Measurements from ENCODE around the gene MRPS25. TPM values are rescaled to one million over a fixed set of nuclear protein-coding genes. Genes with fewer than 3 reads are reported as not detected.

Gene MRPS25
- total and polyA plus RNA-seq, 9 of the 15 experiments (the other 6 are each of a cell fraction or from before 2014, with no cell fraction given), result 34.3 to 129 (median 78.2) TPM

- no peak for TF ChIP-seq MBD1 (CRISPR knock-in tag; IDR thresholded peaks at IDR 0.05)
- TF ChIP-seq ZNF696 (CRISPR knock-in tag; conservative IDR thresholded peaks at IDR 0.05), result no peak
- TF ChIP-seq TEAD2 (tag; IDR thresholded peaks at IDR 0.05), result no peak
- TF ChIP-seq HINFP (tag; conservative IDR thresholded peaks at IDR 0.05; ENCODE audit: low read depth), result no peak
- peak; percentile 17 for TF ChIP-seq SP2 (IDR thresholded peaks at IDR 0.05; ENCODE audit: extremely low read depth, low read depth, low read length, poor library complexity, severe bottlenecking)
- TF ChIP-seq ZKSCAN1 (IDR thresholded peaks at IDR 0.05; ENCODE audit: low read depth, low read length), result peak; percentile 74; the same call in 1 of the 2 replicates
- peak; percentile 72 for TF ChIP-seq HMGN3 (IDR thresholded peaks at IDR 0.05; ENCODE audit: borderline replicate concordance, extremely low read depth, insufficient read length, low read depth, low read length)
- peak; percentile 99 for TF ChIP-seq PML (IDR thresholded peaks at IDR 0.05; ENCODE audit: low read length)
- no peak for TF ChIP-seq MAFF (IDR thresholded peaks at IDR 0.05; ENCODE audit: low read length)
- peak; percentile 97 for TF ChIP-seq FOXP1 (CRISPR knock-in tag; IDR thresholded peaks at IDR 0.05)
- no peak for TF ChIP-seq E2F6 (IDR thresholded peaks at IDR 0.05; ENCODE audit: borderline replicate concordance in 1 of 2, extremely low read depth in 1 of 2, insufficient read depth in 1 of 2, insufficient read length in 1 of 2, low read depth in 1 of 2, low read length in 1 of 2, poor library complexity in 1 of 2, severe bottlenecking in 1 of 2)
- TF ChIP-seq TAF15 (IDR thresholded peaks at IDR 0.05; ENCODE audit: low read depth, low read length), result no peak
- TF ChIP-seq EP400 (IDR thresholded peaks at IDR 0.05), result no peak
- TF ChIP-seq ELF1 (tag; IDR thresholded peaks at IDR 0.05), result no peak
- no peak for TF ChIP-seq ZNF449 (CRISPR knock-in tag; IDR thresholded peaks at IDR 0.05)
- TF ChIP-seq ETV5 (CRISPR knock-in tag; IDR thresholded peaks at IDR 0.05; ENCODE audit: low read depth), result peak; percentile 89
- no peak for TF ChIP-seq NFE2 (IDR thresholded peaks at IDR 0.05; ENCODE audit: low read depth)
- TF ChIP-seq HMBOX1 (IDR thresholded peaks at IDR 0.05), result no peak
- TF ChIP-seq MEF2D (tag; conservative IDR thresholded peaks at IDR 0.05; ENCODE audit: low read depth), result 0 out of 2 replicates have a peak, but pooled peaks have one; percentile 42
Measured at GRCh38 chr3:15052335-15053242, 12.5 kb downstream of the MRPS25 start (continued).

Data from K562 (cell line).